GM19452 (cell line): ENCODE results near the gene ZNF511.
"Not testable (repeated sequence)": the region's sequence is repeated elsewhere in the genome, so short reads cannot be mapped to it uniquely, and the experiment has no call there.

ENCODE experiments used
- ATAC-seq: cut with Tn5 transposase; IDR thresholded peaks from one replicate; pipeline ENCODE4 v1.9.1; 2021; ENCODE audit not compliant: unreplicated experiment

The ZNF511 gene

GRCh38 chr10:133308421-133309099, at the start of gene ZNF511, which contains the start of gene TUBGCP2:
ZNF511 (plus strand) TSS chr10:133308914; CDS start chr10:133308944, 30 bp downstream.
TUBGCP2 (minus strand) TSS chr10:133308872; CDS start chr10:133302941, 5,931 bp downstream.
- peak; percentile 81 for ATAC-seq

- ATAC-seq, result no peak
Measured at GRCh38 chr10:133259602-133259989, 49.1 kb upstream of the ZNF511 start.

- peak; percentile 42 for ATAC-seq
Measured at GRCh38 chr10:133260895-133261725, 47.6 kb upstream of the ZNF511 start.

- ATAC-seq, result peak; percentile 30
Measured at GRCh38 chr10:133261726-133262325, 46.9 kb upstream of the ZNF511 start.

- ATAC-seq, result no peak
Measured at GRCh38 chr10:133262696-133263095, 46.0 kb upstream of the ZNF511 start.

- no peak for ATAC-seq
Measured at GRCh38 chr10:133263674-133264073, 45.0 kb upstream of the ZNF511 start.

- ATAC-seq, result no peak
Measured at GRCh38 chr10:133264461-133264860, 44.3 kb upstream of the ZNF511 start.

- ATAC-seq, result not testable (repeated sequence)
Measured at GRCh38 chr10:133265052-133265451, 43.7 kb upstream of the ZNF511 start.

- ATAC-seq, result no peak
Measured at GRCh38 chr10:133266056-133266795, 42.5 kb upstream of the ZNF511 start.

- ATAC-seq, result no peak
Measured at GRCh38 chr10:133267293-133267692, 41.4 kb upstream of the ZNF511 start.

- no peak for ATAC-seq
Measured at GRCh38 chr10:133267829-133268228, 40.9 kb upstream of the ZNF511 start.

GRCh38 chr10:133268532-133268931, 40.2 kb upstream of the ZNF511 start:
- ATAC-seq, result no peak

GRCh38 chr10:133269367-133269766, 39.3 kb upstream of the ZNF511 start:
- no peak for ATAC-seq

- ATAC-seq, result no peak
Measured at GRCh38 chr10:133270204-133270603, 38.5 kb upstream of the ZNF511 start.

- ATAC-seq, result no peak
Measured at GRCh38 chr10:133270773-133271297, 37.9 kb upstream of the ZNF511 start.

- ATAC-seq, result no peak
Measured at GRCh38 chr10:133271521-133272300, 37.0 kb upstream of the ZNF511 start.

- no peak for ATAC-seq
Measured at GRCh38 chr10:133272301-133272963, 36.3 kb upstream of the ZNF511 start.

- ATAC-seq, result no peak
Measured at GRCh38 chr10:133272964-133273420, 35.7 kb upstream of the ZNF511 start.

- ATAC-seq, result no peak
Measured at GRCh38 chr10:133273534-133274143, 35.1 kb upstream of the ZNF511 start.
